Vagina (tissue), 2 donors: Measurements from ENCODE around the gene SLC16A12.

Experiments used
- POLR2AphosphoS5 ChIP-seq, 2 donors: sonication (generic); formaldehyde crosslinking; IDR thresholded peaks; one replicate each; pipeline ENCODE4 v1.9.0; 2017; ENCODE audit warnings: antibody characterized with exemption in 2 of 2, mild to moderate bottlenecking in 2 of 2, low read depth in 1 of 2; ENCODE audit not compliant: insufficient read depth in 1 of 2
- TF ChIP-seq, protein P1 (sequence below), 3 experiments: fragments of 450-650 bp in 2 of 3; fragments of 200-600 bp in 1 of 3; sonication (generic) in 1 of 3; IDR thresholded peaks; one replicate each; pipeline ENCODE4 v1.5.1; 2017 to 2019; ENCODE audit warnings: antibody characterized with exemption in 3 of 3, mild to moderate bottlenecking in 2 of 3, moderate library complexity in 2 of 3

- no peak for TF ChIP-seq POLR2AphosphoS5 (IDR thresholded peaks at IDR 0.05; ENCODE audit: insufficient read depth in 1 of 2, low read depth in 1 of 2)
- TF ChIP-seq, protein P1, sequence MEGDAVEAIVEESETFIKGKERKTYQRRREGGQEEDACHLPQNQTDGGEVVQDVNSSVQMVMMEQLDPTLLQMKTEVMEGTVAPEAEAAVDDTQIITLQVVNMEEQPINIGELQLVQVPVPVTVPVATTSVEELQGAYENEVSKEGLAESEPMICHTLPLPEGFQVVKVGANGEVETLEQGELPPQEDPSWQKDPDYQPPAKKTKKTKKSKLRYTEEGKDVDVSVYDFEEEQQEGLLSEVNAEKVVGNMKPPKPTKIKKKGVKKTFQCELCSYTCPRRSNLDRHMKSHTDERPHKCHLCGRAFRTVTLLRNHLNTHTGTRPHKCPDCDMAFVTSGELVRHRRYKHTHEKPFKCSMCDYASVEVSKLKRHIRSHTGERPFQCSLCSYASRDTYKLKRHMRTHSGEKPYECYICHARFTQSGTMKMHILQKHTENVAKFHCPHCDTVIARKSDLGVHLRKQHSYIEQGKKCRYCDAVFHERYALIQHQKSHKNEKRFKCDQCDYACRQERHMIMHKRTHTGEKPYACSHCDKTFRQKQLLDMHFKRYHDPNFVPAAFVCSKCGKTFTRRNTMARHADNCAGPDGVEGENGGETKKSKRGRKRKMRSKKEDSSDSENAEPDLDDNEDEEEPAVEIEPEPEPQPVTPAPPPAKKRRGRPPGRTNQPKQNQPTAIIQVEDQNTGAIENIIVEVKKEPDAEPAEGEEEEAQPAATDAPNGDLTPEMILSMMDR (IDR thresholded peaks at IDR 0.05), result no peak
These were observed 14.0 kb downstream of the SLC16A12 start for GRCh38 chr10:89521368-89521767.
